B cell (primary cell): ENCODE measurements around the gene CARNS1. TPM values are rescaled to one million over a fixed set of nuclear protein-coding genes. Genes with fewer than 3 reads are reported as not detected.

Experiments used
- ATAC-seq: fragments of 200-7000 bp; cut with Tn5 transposase; one replicate; pipeline ENCODE4 v1.10.0; 2021; ENCODE audit warnings: low read depth, mild to moderate bottlenecking, moderate number of reproducible peaks, moderate library complexity
- CTCF ChIA-PET: fragments of 350-600 bp; sonication (Branson Sonifier 250); formaldehyde crosslinking; loops from one replicate; lab custom pipeline; 2021; ENCODE audit warnings: antibody characterized with exemption, inconsistent platforms; lab: Charles Lee
- POLR2A ChIA-PET: fragments of 350-600 bp; sonication (Branson Sonifier 250); formaldehyde crosslinking; loops from one replicate; lab custom pipeline; 2021; ENCODE audit warnings: antibody characterized with exemption; lab: Charles Lee
- DNase-seq: peaks from one replicate; pipeline ENCODE4 v3.0.0; 2013
- H2AFZ ChIP-seq: 2 replicates; pipeline ENCODE4 v1.6.1; 2012; ENCODE audit warnings: mild to moderate bottlenecking, low read depth, low read length; ENCODE audit not compliant: insufficient read depth, poor library complexity, severe bottlenecking
- H3K27ac ChIP-seq, 2 donors: 1 replicate in 1 of 2; 2 replicates in 1 of 2; pipeline ENCODE4 v1.5.1; 2012 to 2013; ENCODE audit warnings: low read length in 2 of 2, mild to moderate bottlenecking in 2 of 2, moderate library complexity in 1 of 2
- H3K27me3 ChIP-seq, 4 experiments: fragments of 200-600 bp in 1 of 4; sonication (generic) in 1 of 4; replicated peaks in 1 of 4; 1 replicate in 2 of 4; 2 replicates in 2 of 4; pipeline versions ENCODE4 v1.6.1 to v1.7.0; 2013 to 2016; ENCODE audit warnings: low read length in 3 of 4, mild to moderate bottlenecking in 2 of 4, mixed read lengths in 1 of 4, moderate library complexity in 1 of 4; ENCODE audit not compliant: insufficient read depth in 4 of 4, control insufficient read depth in 3 of 4; ENCODE audit errors: control extremely low read depth in 1 of 4
- H3K36me3 ChIP-seq, 2 experiments: replicated peaks in 1 of 2; 1 replicate in 1 of 2; 2 replicates in 1 of 2; pipeline versions ENCODE4 v1.6.1 to v1.7.1; 2013; ENCODE audit warnings: low read length in 1 of 2; ENCODE audit not compliant: insufficient read depth in 2 of 2, control insufficient read depth in 1 of 2; ENCODE audit errors: control extremely low read depth in 1 of 2, extremely low read depth in 1 of 2
- H3K4me1 ChIP-seq, 2 donors: fragments of 200-600 bp in 1 of 2; sonication (generic) in 1 of 2; 1 replicate in 1 of 2; 2 replicates in 1 of 2; pipeline versions ENCODE4 v1.5.1 to v1.6.1; 2013 to 2017; ENCODE audit warnings: low read length in 2 of 2; ENCODE audit not compliant: control insufficient read depth in 2 of 2, insufficient read depth in 2 of 2
- H3K4me2 ChIP-seq: replicated peaks from 2 replicates; pipeline ENCODE3; 2012; ENCODE audit warnings: mild to moderate bottlenecking, low read depth, low read length; ENCODE audit not compliant: poor library complexity, severe bottlenecking
- H3K4me3 ChIP-seq, 5 experiments: fragments of 200-600 bp in 1 of 5; sonication (generic) in 1 of 5; 1 replicate in 3 of 5; 2 replicates in 2 of 5; pipeline versions ENCODE4 v1.5.1 to v1.7.0; 2011 to 2016; ENCODE audit warnings: low read length in 4 of 5, mild to moderate bottlenecking in 4 of 5, low read depth in 2 of 5, control low read depth in 1 of 5, moderate library complexity in 1 of 5; ENCODE audit not compliant: insufficient read depth in 1 of 5; ENCODE audit errors: control extremely low read depth in 1 of 5, extremely low read depth in 1 of 5
- H3K79me2 ChIP-seq: fragments of 200-600 bp; sonication (generic); one replicate; pipeline ENCODE4 v1.6.0; 2016; ENCODE audit warnings: low read length; ENCODE audit not compliant: control insufficient read depth, insufficient read depth
- H3K9ac ChIP-seq: fragments of 200-600 bp; sonication (generic); 2 replicates; pipeline ENCODE4 v1.6.1; 2017; ENCODE audit warnings: mild to moderate bottlenecking, low read length, moderate library complexity
- H3K9me3 ChIP-seq, 3 donors: one replicate each; pipeline versions ENCODE4 v1.6.1 to v1.7.1; 2013; ENCODE audit warnings: low read length in 2 of 3; ENCODE audit not compliant: control insufficient read depth in 2 of 3, insufficient read depth in 1 of 3; ENCODE audit errors: control extremely low read depth in 1 of 3
- H4K20me1 ChIP-seq: 2 replicates; pipeline ENCODE4 v1.6.0; 2012; ENCODE audit warnings: mild to moderate bottlenecking, low read length; ENCODE audit not compliant: insufficient read depth, control insufficient read depth, poor library complexity, severe bottlenecking
- H3K27ac Mint-ChIP-seq: one replicate; pipeline ENCODE4 v1.8.0; 2021; ENCODE audit warnings: mixed read lengths
- H3K27me3 Mint-ChIP-seq: one replicate; pipeline ENCODE4 v1.8.0; 2021; ENCODE audit warnings: mixed read lengths
- H3K4me1 Mint-ChIP-seq: one replicate; pipeline ENCODE4 v1.8.0; 2021; ENCODE audit warnings: mixed read lengths
- H3K4me3 Mint-ChIP-seq: one replicate; pipeline ENCODE4 v1.8.0; 2021; ENCODE audit warnings: mixed read lengths
- H3K9me3 Mint-ChIP-seq: one replicate; pipeline ENCODE4 v1.8.0; 2022; ENCODE audit warnings: mixed read lengths; ENCODE audit not compliant: insufficient read depth
- EZH2 ChIP-seq: IDR thresholded peaks from 2 replicates; pipeline ENCODE4 v1.6.1; 2012; ENCODE audit warnings: borderline replicate concordance, low read depth, mild to moderate bottlenecking, moderate library complexity, low read length; ENCODE audit not compliant: insufficient read depth, poor library complexity, severe bottlenecking
- WGBS: methylation state at CpG from one replicate; pipeline ENCODE4 v1.1.5; 2013; ENCODE audit warnings: missing lambda C conversion rate; ENCODE audit not compliant: insufficient coverage; 5-methylcytosine and 5-hydroxymethylcytosine counted together
- intact Hi-C: fragments of 100-400 bp; cut with micrococcal nuclease; formaldehyde crosslinking; loops from one replicate; pipeline ENCODE4 v1.10.0; 2022
- polyA plus RNA-seq: library from polyadenylated mRNA; depleted of rRNA; stranded (reverse); fragments of >200 nt; gene quantifications from 2 replicates; pipeline ENCODE4 v1.2.3, GENCODE V29; 2012
- total RNA-seq, 2 donors: library from RNA; stranded (reverse); fragments of 120-200 nt in 1 of 2; gene quantifications; 1 replicate in 1 of 2; 2 replicates in 1 of 2; pipeline versions ENCODE4 v1.2.3 to v1.2.4, GENCODE V29; 2013 to 2022
- TF ChIP-seq, protein P1 (sequence below): fragments of 200-600 bp; IDR thresholded peaks from one replicate; pipeline ENCODE4 v1.8.0; 2022; ENCODE audit warnings: antibody characterized with exemption, mild to moderate bottlenecking

Gene CARNS1
- total and polyA plus RNA-seq, 2 donors (not counting 1 experiment from before 2014, with no cell fraction given): 24.1 to 41.1 TPM

DNA sequence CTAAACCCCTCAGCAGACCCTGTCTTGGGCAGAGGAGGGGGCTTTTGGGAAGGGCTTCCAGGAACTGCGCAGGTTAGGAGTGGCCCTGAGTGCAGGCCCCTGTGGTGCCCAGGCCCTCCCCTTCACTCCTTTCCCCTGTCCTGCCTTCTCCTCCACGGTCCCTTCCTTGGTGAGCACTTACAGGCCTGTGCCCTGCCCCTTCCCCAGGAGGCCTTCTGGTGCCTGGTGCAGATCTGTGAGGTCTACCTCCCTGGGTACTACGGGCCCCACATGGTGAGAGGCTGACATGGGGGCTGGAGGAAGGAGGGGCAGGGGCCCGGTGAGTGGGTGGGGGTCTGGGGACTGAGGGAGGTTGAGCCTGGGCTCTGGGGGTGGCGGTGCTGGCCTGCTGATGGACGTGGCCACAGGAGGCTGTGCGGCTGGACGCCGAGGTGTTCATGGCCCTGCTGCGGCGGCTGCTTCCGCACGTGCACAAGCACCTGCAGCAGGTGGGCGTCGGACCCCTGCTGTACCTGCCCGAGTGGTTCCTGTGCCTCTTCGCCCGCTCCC is 9.0 kb upstream of the CARNS1 start:
- no peaks in the 10 kb centered on the region for H3K27me3 Mint-ChIP-seq
- CTCF ChIA-PET: interaction anchor here (0.8 to 3.4 kb wide), 7 partner anchors 9 to 66 kb away, joined by 3 to 18 read pairs (median 4); partner anchors contain the start of genes CARNS1 and PTPRCAP
- peaks cover 81% of the 10 kb centered on the region for H3K4me1 Mint-ChIP-seq
- intact Hi-C loops: loop anchor here (10.0 kb wide), 1 partner anchor 178 kb away; the partner anchor contains the start of gene GSTP1
- Histone ChIP-seq H3K9ac (peak overlapping the region; percentile 89), H3K9me3 (peaks cover 0 to 2% (median 0%) of the 10 kb centered on the region in 3 donors), H2AFZ (no peak overlapping the region), H3K4me3 (peak overlapping the region in 4 of 5 experiments; percentile 7 to 96 (median 36)), H3K27ac (peak overlapping the region; percentile 34 to 83), H3K27me3 (no peaks in the 10 kb centered on the region), H3K4me1 (peaks cover 87 to 93% of the 10 kb centered on the region in 2 donors), H4K20me1 (peaks cover 47% of the 10 kb centered on the region), H3K79me2 (peaks cover 78% of the 10 kb centered on the region), H3K4me2 (peak overlapping the region; percentile 89), H3K36me3 (peaks cover 0 to 49% of the 10 kb centered on the region in 2 experiments)
- no peaks in the 10 kb centered on the region for H3K9me3 Mint-ChIP-seq
- WGBS: 73% methylated on average over 17 of the region's 18 CpGs
- no peak for ATAC-seq
- H3K27ac Mint-ChIP-seq: peak overlapping the region; percentile 100
- POLR2A ChIA-PET: interaction anchor here (1.0 to 4.2 kb wide), 6 partner anchors 13 to 77 kb away, joined by 5 to 78 read pairs (median 10); partner anchors contain the start of genes PTPRCAP, RPS6KB2 and TMEM134
- TF ChIP-seq, protein P1, sequence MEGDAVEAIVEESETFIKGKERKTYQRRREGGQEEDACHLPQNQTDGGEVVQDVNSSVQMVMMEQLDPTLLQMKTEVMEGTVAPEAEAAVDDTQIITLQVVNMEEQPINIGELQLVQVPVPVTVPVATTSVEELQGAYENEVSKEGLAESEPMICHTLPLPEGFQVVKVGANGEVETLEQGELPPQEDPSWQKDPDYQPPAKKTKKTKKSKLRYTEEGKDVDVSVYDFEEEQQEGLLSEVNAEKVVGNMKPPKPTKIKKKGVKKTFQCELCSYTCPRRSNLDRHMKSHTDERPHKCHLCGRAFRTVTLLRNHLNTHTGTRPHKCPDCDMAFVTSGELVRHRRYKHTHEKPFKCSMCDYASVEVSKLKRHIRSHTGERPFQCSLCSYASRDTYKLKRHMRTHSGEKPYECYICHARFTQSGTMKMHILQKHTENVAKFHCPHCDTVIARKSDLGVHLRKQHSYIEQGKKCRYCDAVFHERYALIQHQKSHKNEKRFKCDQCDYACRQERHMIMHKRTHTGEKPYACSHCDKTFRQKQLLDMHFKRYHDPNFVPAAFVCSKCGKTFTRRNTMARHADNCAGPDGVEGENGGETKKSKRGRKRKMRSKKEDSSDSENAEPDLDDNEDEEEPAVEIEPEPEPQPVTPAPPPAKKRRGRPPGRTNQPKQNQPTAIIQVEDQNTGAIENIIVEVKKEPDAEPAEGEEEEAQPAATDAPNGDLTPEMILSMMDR: no peak
- no peak for TF ChIP-seq EZH2
- peak overlapping the region; percentile 72 for H3K4me3 Mint-ChIP-seq
- no peak for DNase-seq
